HepG2 (cell line): Measurements from ENCODE around the gene CERT1. TPM values are rescaled to one million over a fixed set of nuclear protein-coding genes. Genes with fewer than 3 reads are reported as not detected.

Experiments
- EEA1 ChIP-seq: sonication (generic); formaldehyde crosslinking; IDR thresholded peaks from 2 replicates; pipeline ENCODE4 v1.5.1; 2020; ENCODE audit warnings: mild to moderate bottlenecking, missing genetic modification reagents, borderline replicate concordance
- HCFC1 ChIP-seq: fragments of 150-350 bp; IDR thresholded peaks from 2 replicates; pipeline ENCODE4 v1.6.1; 2014; ENCODE audit warnings: low read depth, low read length
- KLF6 ChIP-seq: IDR thresholded peaks from 2 replicates; pipeline ENCODE4 v1.8.0; 2016; ENCODE audit warnings: missing biosample characterization, missing genetic modification reagents
- MED1 ChIP-seq: sonication (generic); formaldehyde crosslinking; IDR thresholded peaks from 2 replicates; pipeline ENCODE4 v1.4.0; 2020; ENCODE audit warnings: missing genetic modification reagents
- PITX1 ChIP-seq: sonication (generic); formaldehyde crosslinking; IDR thresholded peaks from 2 replicates; pipeline ENCODE4 v1.5.1; 2020; ENCODE audit warnings: mild to moderate bottlenecking, missing genetic modification reagents
- POGZ ChIP-seq: sonication (generic); formaldehyde crosslinking; IDR thresholded peaks from 2 replicates; pipeline ENCODE4 v1.4.0; 2020; ENCODE audit warnings: mild to moderate bottlenecking, missing genetic modification reagents
- REPIN1 ChIP-seq: sonication (generic); formaldehyde crosslinking; IDR thresholded peaks from 2 replicates; pipeline ENCODE4 v1.8.0; 2022; ENCODE audit warnings: missing genetic modification reagents, low read depth, mild to moderate bottlenecking, borderline replicate concordance
- RERE ChIP-seq: IDR thresholded peaks from 2 replicates; pipeline ENCODE4 v1.6.1; 2016; ENCODE audit warnings: low read depth, missing genetic modification reagents, missing compliant biosample characterization
- RFXAP ChIP-seq: sonication (generic); formaldehyde crosslinking; IDR thresholded peaks from 2 replicates; pipeline ENCODE4 v1.4.0; 2020; ENCODE audit warnings: missing genetic modification reagents, borderline replicate concordance
- XBP1 ChIP-seq: sonication (generic); formaldehyde crosslinking; IDR thresholded peaks from 2 replicates; pipeline ENCODE4 v1.5.0; 2020; ENCODE audit warnings: missing genetic modification reagents
- ZFAT ChIP-seq: sonication (generic); formaldehyde crosslinking; conservative IDR thresholded peaks from 2 replicates; pipeline ENCODE4 v1.8.1; 2023; ENCODE audit warnings: missing genetic modification reagents, inconsistent platforms
- ZNF367 ChIP-seq: sonication (generic); formaldehyde crosslinking; IDR thresholded peaks from 2 replicates; pipeline ENCODE4 v1.4.0; 2020; ENCODE audit warnings: missing genetic modification reagents, borderline replicate concordance
- ZNF747 ChIP-seq: sonication (generic); formaldehyde crosslinking; IDR thresholded peaks from 2 replicates; pipeline ENCODE4 v1.8.1; 2023; ENCODE audit warnings: missing genetic modification reagents, mild to moderate bottlenecking, borderline replicate concordance
- ZNF792 ChIP-seq: IDR thresholded peaks from 2 replicates; pipeline ENCODE4 v1.6.1; 2016
- polyA plus RNA-seq, 8 experiments: library from polyadenylated mRNA; depleted of rRNA in 3 of 8; stranded (reverse) in 7 of 8; unstranded in 1 of 8; fragments of >200 nt; fragmentation: Illumina TruSeq in 4 of 8; extraction: Trizol in 4 of 8; gene quantifications; 2 replicates each; pipeline versions ENCODE4 v1.2.1 to v1.2.3, GENCODE V29; 2011 to 2016; ENCODE audit warnings: low read depth in 4 of 8, missing spikeins in 1 of 8, mixed read lengths in 1 of 8; ENCODE audit not compliant: insufficient read depth in 1 of 8
- total RNA-seq, 5 experiments: library from RNA; depleted of rRNA; stranded (reverse); fragments of >200 nt; fragmentation: Illumina TruSeq; extraction: Trizol; gene quantifications; 2 replicates each; pipeline ENCODE4 v1.2.3, GENCODE V29; 2016; ENCODE audit warnings: low read depth in 1 of 5
- TF ChIP-seq, protein P1 (sequence below): sonication (generic); formaldehyde crosslinking; IDR thresholded peaks from 2 replicates; pipeline ENCODE4 v1.5.0; 2020; ENCODE audit warnings: missing genetic modification reagents, mild to moderate bottlenecking, borderline replicate concordance
- TF ChIP-seq, protein P2 (sequence below): sonication (generic); formaldehyde crosslinking; IDR thresholded peaks from 2 replicates; pipeline ENCODE4 v1.5.0; 2020; ENCODE audit warnings: missing genetic modification reagents
- TF ChIP-seq, protein P3 (sequence below), 2 experiments: IDR thresholded peaks; 2 replicates each; pipeline ENCODE4 v1.6.1; 2011 to 2012; ENCODE audit warnings: low read length in 2 of 2, borderline replicate concordance in 1 of 2, low read depth in 1 of 2, mild to moderate bottlenecking in 1 of 2, moderate library complexity in 1 of 2

CERT1 gene
- total and polyA plus RNA-seq, 2 of the 13 experiments (the other 11 are each of a cell fraction or from before 2014, with no cell fraction given): 8.2 to 12.7 TPM

- peak; percentile 92 for TF ChIP-seq POGZ
- TF ChIP-seq HCFC1: peak; percentile 90
- TF ChIP-seq RFXAP: no peak
- 0 out of 2 replicates have a peak, but pooled peaks have one; percentile 44 for TF ChIP-seq ZNF792 (CRISPR knock-in tag)
- TF ChIP-seq, protein P1, sequence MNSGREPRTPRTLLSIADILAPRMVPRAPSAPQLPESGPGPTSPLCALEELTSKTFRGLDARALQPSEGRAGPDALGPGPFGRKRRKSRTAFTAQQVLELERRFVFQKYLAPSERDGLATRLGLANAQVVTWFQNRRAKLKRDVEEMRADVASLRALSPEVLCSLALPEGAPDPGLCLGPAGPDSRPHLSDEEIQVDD: no peak; the same call in 1 of the 2 replicates
- TF ChIP-seq ZFAT (CRISPR knock-in tag): no peak
- TF ChIP-seq, protein P2, sequence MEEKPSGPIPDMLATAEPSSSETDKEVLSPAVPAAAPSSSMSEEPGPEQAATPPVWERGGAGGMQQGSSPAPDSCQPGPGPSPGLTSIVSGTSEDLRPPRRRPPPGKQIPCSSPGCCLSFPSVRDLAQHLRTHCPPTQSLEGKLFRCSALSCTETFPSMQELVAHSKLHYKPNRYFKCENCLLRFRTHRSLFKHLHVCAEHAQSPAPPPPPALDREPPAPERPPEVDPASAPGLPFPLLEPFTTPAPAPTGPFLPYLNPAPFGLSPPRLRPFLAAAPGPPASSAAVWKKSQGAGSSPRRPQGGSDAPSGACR: no peak
- TF ChIP-seq ZNF367 (CRISPR knock-in tag): no peak; the same call in 1 of the 2 replicates
- no peak for TF ChIP-seq EEA1 (CRISPR knock-in tag)
- 0 out of 2 replicates have a peak, but pooled peaks have one; percentile 32 for TF ChIP-seq PITX1 (CRISPR knock-in tag)
- no peak for TF ChIP-seq REPIN1 (CRISPR knock-in tag)
- TF ChIP-seq MED1 (CRISPR knock-in tag): no peak; the same call in 1 of the 2 replicates
- TF ChIP-seq KLF6 (CRISPR knock-in tag): no peak
- TF ChIP-seq XBP1 (CRISPR knock-in tag): no peak
- no peak for TF ChIP-seq ZNF747 (CRISPR knock-in tag)
- TF ChIP-seq, protein P3, sequence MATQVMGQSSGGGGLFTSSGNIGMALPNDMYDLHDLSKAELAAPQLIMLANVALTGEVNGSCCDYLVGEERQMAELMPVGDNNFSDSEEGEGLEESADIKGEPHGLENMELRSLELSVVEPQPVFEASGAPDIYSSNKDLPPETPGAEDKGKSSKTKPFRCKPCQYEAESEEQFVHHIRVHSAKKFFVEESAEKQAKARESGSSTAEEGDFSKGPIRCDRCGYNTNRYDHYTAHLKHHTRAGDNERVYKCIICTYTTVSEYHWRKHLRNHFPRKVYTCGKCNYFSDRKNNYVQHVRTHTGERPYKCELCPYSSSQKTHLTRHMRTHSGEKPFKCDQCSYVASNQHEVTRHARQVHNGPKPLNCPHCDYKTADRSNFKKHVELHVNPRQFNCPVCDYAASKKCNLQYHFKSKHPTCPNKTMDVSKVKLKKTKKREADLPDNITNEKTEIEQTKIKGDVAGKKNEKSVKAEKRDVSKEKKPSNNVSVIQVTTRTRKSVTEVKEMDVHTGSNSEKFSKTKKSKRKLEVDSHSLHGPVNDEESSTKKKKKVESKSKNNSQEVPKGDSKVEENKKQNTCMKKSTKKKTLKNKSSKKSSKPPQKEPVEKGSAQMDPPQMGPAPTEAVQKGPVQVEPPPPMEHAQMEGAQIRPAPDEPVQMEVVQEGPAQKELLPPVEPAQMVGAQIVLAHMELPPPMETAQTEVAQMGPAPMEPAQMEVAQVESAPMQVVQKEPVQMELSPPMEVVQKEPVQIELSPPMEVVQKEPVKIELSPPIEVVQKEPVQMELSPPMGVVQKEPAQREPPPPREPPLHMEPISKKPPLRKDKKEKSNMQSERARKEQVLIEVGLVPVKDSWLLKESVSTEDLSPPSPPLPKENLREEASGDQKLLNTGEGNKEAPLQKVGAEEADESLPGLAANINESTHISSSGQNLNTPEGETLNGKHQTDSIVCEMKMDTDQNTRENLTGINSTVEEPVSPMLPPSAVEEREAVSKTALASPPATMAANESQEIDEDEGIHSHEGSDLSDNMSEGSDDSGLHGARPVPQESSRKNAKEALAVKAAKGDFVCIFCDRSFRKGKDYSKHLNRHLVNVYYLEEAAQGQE (IDR thresholded peaks at IDR 0.05; ENCODE audit: borderline replicate concordance in 1 of 2, low read depth in 1 of 2, low read length in 2 of 2): 0 out of 4 replicates have a peak, but pooled peaks of 1 of the 2 experiments have one; percentile 9
- TF ChIP-seq RERE (CRISPR knock-in tag): no peak
Observed at GRCh38 chr5:75511435-75512382, at the start of gene CERT1, which contains the start of gene POLK (continued).
